HUES64 (cell line): ENCODE measurements around the gene NTRK1.

Experiments
- H3K27ac ChIP-seq: 2 replicates; pipeline ENCODE4 v1.7.0; 2013; ENCODE audit warnings: low read depth, low read length, inconsistent platforms
- H3K27me3 ChIP-seq: 2 replicates; pipeline ENCODE4 v1.6.1; 2013; ENCODE audit warnings: mild to moderate bottlenecking, low read length; ENCODE audit not compliant: insufficient read depth
- H3K36me3 ChIP-seq: 2 replicates; pipeline ENCODE4 v1.6.1; 2013; ENCODE audit warnings: mild to moderate bottlenecking, low read length; ENCODE audit not compliant: insufficient read depth
- H3K4me1 ChIP-seq: 2 replicates; pipeline ENCODE4 v1.6.1; 2013; ENCODE audit warnings: mild to moderate bottlenecking, low read length, moderate library complexity; ENCODE audit not compliant: insufficient read depth
- H3K4me3 ChIP-seq: 2 replicates; pipeline ENCODE4 v1.5.1; 2013; ENCODE audit warnings: mild to moderate bottlenecking, low read length, moderate library complexity
- H3K9ac ChIP-seq: 2 replicates; pipeline ENCODE4 v1.6.1; 2013; ENCODE audit warnings: mild to moderate bottlenecking, low read depth, low read length
- H3K9me3 ChIP-seq: 2 replicates; pipeline ENCODE4 v1.6.1; 2013; ENCODE audit warnings: low read depth, low read length; ENCODE audit not compliant: insufficient read depth
- WGBS: fragments of 150-250, 120-280 bp; methylation state at CpG from one replicate; pipeline ENCODE4 v1.1.7; 2013; ENCODE audit warnings: missing lambda C conversion rate; 5-methylcytosine and 5-hydroxymethylcytosine counted together

NTRK1 gene

DNA sequence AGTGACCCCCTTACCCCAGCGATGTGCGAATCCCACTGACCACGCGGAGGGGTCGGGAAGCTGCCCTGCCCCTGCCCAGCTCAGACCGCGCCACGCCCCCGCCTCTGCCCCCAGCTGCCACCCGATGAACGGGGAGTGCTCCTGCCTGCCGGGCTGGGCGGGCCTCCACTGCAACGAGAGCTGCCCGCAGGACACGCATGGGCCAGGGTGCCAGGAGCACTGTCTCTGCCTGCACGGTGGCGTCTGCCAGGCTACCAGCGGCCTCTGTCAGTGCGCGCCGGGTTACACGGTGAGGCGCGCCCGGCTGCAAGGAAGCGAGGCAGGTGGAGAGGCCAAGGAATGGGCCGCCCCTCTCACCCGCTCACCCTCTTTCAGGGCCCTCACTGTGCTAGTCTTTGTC lies 47.9 kb downstream of the NTRK1 start:
- Histone ChIP-seq H3K36me3 (no peaks in the 10 kb centered on the region), H3K9ac (no peak overlapping the region), H3K9me3 (no peaks in the 10 kb centered on the region), H3K4me1 (peaks cover 4% of the 10 kb centered on the region; the same call in 1 of the 2 replicates), H3K4me3 (no peak overlapping the region), H3K27me3 (no peaks in the 10 kb centered on the region), H3K27ac (no peak overlapping the region)
- WGBS: 92% methylated on average over 29 of the region's 29 CpGs

DNA sequence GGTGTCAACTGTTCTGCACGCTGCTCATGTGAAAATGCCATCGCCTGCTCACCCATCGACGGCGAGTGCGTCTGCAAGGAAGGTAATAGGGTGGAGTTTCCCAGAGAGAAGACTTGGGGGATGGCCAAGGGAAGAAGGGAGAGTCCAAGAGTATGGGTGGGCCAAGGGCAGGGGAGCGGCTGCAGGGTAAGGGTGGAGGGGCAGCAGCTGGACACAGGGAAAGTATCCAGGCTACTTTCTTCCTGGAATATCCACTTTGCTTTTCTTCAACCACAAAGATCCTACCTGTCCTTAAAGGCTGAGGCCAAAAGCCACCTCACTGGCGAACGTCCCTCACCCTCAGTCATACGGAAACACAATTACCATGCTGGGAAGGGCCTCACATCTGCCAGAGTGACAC lies 48.3 kb downstream of the NTRK1 start:
- Histone ChIP-seq H3K4me1 (peaks cover 4% of the 10 kb centered on the region; the same call in 1 of the 2 replicates), H3K9me3 (no peaks in the 10 kb centered on the region), H3K27ac (no peak overlapping the region), H3K4me3 (no peak overlapping the region), H3K27me3 (no peaks in the 10 kb centered on the region), H3K9ac (no peak overlapping the region), H3K36me3 (no peaks in the 10 kb centered on the region)
- WGBS: 89% methylated on average over 10 of the region's 10 CpGs

DNA sequence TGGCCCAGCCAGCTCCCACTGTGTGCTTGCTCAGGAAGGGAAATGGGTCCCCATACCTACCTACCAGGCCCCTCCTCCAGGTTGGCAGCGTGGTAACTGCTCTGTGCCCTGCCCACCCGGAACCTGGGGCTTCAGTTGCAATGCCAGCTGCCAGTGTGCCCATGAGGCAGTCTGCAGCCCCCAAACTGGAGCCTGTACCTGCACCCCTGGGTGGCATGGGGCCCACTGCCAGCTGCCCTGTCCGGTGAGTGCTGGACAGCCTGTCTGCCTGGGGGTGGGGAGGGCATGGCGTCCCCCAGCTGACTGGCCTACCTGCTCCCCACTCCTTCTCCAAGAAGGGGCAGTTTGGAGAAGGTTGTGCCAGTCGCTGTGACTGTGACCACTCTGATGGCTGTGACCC lies 49.0 kb downstream of the NTRK1 start:
- Histone ChIP-seq H3K9me3 (no peaks in the 10 kb centered on the region), H3K4me1 (peaks cover 4% of the 10 kb centered on the region; the same call in 1 of the 2 replicates), H3K27ac (no peak overlapping the region), H3K27me3 (no peaks in the 10 kb centered on the region), H3K4me3 (no peak overlapping the region), H3K9ac (no peak overlapping the region), H3K36me3 (no peaks in the 10 kb centered on the region)
- WGBS: 76% methylated on average over 5 of the region's 5 CpGs

DNA sequence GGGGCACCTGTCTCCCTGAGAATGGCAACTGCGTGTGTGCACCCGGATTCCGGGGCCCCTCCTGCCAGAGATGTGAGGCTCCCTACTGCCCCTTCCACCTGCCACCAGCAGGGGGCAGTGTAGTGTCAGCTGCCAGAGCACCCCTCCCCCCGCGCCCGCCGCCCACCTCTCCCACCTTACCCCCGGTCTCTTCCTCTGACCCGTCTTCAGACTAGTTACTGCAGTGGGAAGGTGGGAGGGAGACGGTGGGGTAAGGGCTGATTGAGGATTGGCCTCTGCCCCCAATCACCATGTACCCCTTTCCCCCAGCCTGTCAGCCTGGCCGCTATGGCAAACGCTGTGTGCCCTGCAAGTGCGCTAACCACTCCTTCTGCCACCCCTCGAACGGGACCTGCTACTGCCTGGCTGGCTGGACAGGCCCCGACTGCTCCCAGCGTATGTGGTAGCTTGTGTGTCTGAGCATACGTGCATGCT lies 49.7 kb downstream of the NTRK1 start:
- no peak overlapping the region for H3K27ac ChIP-seq
- peak overlapping the region; percentile 36 for H3K4me3 ChIP-seq
- H3K4me1 ChIP-seq: peaks cover 4% of the 10 kb centered on the region; the same call in 1 of the 2 replicates
- WGBS: 38% methylated on average over 11 of the region's 18 CpGs
- no peaks in the 10 kb centered on the region for H3K27me3 ChIP-seq
- no peaks in the 10 kb centered on the region for H3K36me3 ChIP-seq
- H3K9ac ChIP-seq: no peak overlapping the region
- H3K9me3 ChIP-seq: no peaks in the 10 kb centered on the region

DNA sequence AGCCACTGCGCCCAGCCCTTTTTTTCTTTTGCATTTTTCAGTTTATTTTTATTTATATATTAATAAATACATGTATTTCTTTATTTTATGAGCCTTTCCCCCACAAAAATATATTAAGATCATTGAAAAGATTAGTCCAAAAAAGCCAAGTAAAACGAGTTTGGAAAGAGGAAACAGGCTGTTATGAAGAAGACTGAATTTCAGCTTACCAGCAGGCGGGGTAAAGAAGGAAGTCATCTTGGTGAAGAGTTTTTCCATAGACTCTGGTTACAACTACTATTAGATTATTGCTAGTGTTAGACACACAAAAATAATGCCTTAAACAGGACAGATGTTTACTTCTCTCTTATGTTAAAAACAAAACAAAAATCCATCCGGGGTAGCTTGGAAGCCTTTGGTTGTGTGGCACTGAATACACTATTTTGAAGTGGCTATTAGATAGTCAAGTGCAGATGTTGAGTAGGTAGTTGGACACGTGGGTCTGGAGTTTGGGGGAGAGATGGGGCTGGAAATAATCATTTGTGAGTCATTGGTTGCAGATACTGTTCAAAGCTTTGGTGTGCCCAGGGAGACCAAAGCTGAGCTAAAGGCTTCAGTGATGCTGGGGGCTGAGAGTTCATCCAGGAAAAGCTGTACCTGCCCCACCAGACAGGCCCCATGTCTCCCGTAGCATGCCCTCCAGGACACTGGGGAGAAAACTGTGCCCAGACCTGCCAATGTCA lies 51.1 kb downstream of the NTRK1 start:
- 89% methylated on average over 6 of the region's 6 CpGs for WGBS
- H3K4me3 ChIP-seq: no peak overlapping the region
- H3K27me3 ChIP-seq: no peaks in the 10 kb centered on the region; the same call in 1 of the 2 replicates
- H3K9ac ChIP-seq: no peak overlapping the region
- H3K4me1 ChIP-seq: peaks cover 4% of the 10 kb centered on the region; the same call in 1 of the 2 replicates
- H3K9me3 ChIP-seq: no peaks in the 10 kb centered on the region
- H3K27ac ChIP-seq: no peak overlapping the region
- H3K36me3 ChIP-seq: no peaks in the 10 kb centered on the region

DNA sequence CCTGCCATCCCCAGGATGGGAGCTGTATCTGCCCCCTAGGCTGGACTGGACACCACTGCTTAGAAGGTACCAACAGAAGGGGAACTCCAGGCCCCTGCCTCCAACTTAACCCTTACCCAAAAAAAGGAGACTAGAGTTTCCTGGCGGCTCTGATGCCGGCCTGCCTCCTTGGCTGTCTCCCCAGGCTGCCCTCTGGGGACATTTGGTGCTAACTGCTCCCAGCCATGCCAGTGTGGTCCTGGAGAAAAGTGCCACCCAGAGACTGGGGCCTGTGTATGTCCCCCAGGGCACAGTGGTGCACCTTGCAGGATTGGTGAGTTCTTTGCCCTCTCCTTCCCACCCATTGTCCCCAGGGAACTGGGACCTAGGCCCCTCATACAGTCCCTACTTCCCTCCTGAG lies 51.6 kb downstream of the NTRK1 start:
- Histone ChIP-seq H3K27me3 (peaks cover 3% of the 10 kb centered on the region; the same call in 1 of the 2 replicates), H3K4me1 (peaks cover 4% of the 10 kb centered on the region; the same call in 1 of the 2 replicates), H3K9ac (no peak overlapping the region), H3K4me3 (no peak overlapping the region), H3K9me3 (no peaks in the 10 kb centered on the region), H3K27ac (no peak overlapping the region), H3K36me3 (no peaks in the 10 kb centered on the region)
- 84% methylated on average over 2 of the region's 2 CpGs for WGBS

DNA sequence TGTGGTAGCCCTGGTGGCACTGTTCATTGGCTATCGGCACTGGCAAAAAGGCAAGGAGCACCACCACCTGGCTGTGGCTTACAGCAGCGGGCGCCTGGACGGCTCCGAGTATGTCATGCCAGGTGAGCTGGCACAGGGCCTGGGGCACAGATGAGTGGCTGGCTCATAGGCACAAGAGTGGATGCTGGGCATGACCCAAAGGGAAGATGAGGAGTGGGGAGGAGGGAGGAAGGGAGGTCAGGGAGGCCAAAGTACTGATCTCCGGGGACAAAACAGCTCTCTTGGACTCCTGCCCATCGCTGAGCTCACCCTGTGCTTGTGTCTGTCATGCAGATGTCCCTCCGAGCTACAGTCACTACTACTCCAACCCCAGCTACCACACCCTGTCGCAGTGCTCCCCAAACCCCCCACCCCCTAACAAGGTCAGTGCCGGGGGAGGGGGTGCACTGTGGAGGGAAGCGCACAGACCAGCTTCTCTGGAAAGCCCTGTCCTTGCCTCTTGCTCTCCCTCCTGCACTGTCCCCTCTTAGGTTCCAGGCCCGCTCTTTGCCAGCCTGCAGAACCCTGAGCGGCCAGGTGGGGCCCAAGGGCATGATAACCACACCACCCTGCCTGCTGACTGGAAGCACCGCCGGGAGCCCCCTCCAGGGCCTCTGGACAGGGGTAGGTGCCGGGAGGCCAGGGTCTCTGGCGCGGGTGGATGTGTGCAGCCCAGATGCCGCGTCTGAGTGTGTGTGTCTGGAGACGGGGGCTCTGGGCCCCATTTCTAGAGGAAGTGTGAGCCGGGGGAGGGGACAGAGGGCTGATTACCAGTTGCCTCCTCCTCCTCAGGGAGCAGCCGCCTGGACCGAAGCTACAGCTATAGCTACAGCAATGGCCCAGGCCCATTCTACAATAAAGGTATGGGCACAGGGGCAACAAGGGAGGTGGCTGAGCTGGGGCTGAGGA lies 52.5 kb downstream of the NTRK1 start:
- H3K27ac ChIP-seq: no peak overlapping the region
- no peaks in the 10 kb centered on the region for H3K9me3 ChIP-seq
- H3K4me1 ChIP-seq: peaks cover 4% of the 10 kb centered on the region; the same call in 1 of the 2 replicates
- no peak overlapping the region for H3K4me3 ChIP-seq
- WGBS: 78% methylated on average over 24 of the region's 24 CpGs
- H3K9ac ChIP-seq: no peak overlapping the region
- no peaks in the 10 kb centered on the region for H3K36me3 ChIP-seq
- peaks cover 4% of the 10 kb centered on the region for H3K27me3 ChIP-seq

DNA sequence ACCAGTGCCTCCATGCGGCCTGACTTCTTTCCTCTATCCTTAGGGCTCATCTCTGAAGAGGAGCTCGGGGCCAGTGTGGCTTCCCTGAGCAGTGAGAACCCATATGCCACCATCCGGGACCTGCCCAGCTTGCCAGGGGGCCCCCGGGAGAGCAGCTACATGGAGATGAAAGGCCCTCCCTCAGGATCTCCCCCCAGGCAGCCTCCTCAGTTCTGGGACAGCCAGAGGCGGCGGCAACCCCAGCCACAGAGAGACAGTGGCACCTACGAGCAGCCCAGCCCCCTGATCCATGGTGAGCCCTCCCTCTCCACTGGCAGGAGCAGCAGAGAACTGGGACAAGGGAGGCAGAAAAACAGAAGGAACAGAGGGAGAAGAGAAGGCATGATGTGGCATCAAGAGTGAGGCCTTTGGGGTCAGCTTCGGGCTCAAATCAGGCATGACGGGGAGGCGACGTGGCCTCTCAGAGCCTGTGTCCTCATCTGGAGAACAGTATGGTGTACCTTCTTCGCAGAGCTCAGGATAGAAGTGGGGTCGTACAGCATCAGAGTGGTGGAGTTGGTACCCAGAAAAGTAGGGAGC lies 53.2 kb downstream of the NTRK1 start:
- Histone ChIP-seq H3K4me1 (peaks cover 4% of the 10 kb centered on the region; the same call in 1 of the 2 replicates), H3K9me3 (no peaks in the 10 kb centered on the region), H3K27me3 (peaks cover 10% of the 10 kb centered on the region), H3K9ac (no peak overlapping the region), H3K36me3 (no peaks in the 10 kb centered on the region), H3K4me3 (no peak overlapping the region), H3K27ac (no peak overlapping the region)
- WGBS: 83% methylated on average over 13 of the region's 13 CpGs

DNA sequence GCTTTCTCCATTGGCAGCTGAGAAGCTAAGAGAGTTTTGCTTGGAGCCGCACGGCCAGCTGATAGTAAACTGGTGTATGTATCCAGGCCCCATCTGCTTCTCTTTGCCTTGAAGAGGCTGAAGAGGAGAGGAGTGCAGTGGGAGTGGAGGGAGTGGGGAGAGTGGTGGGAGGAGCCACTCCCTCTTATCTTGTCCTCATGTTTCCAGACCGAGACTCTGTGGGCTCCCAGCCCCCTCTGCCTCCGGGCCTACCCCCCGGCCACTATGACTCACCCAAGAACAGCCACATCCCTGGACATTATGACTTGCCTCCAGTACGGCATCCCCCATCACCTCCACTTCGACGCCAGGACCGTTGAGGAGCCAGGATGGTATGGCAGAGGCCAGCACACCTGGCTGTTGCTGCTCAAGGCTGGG lies 53.8 kb downstream of the NTRK1 start:
- Histone ChIP-seq H3K4me3 (no peak overlapping the region), H3K4me1 (peaks cover 4% of the 10 kb centered on the region; the same call in 1 of the 2 replicates), H3K27me3 (peaks cover 15% of the 10 kb centered on the region), H3K36me3 (no peaks in the 10 kb centered on the region), H3K9me3 (no peaks in the 10 kb centered on the region), H3K9ac (no peak overlapping the region), H3K27ac (no peak overlapping the region)
- 89% methylated on average over 9 of the region's 9 CpGs for WGBS

DNA sequence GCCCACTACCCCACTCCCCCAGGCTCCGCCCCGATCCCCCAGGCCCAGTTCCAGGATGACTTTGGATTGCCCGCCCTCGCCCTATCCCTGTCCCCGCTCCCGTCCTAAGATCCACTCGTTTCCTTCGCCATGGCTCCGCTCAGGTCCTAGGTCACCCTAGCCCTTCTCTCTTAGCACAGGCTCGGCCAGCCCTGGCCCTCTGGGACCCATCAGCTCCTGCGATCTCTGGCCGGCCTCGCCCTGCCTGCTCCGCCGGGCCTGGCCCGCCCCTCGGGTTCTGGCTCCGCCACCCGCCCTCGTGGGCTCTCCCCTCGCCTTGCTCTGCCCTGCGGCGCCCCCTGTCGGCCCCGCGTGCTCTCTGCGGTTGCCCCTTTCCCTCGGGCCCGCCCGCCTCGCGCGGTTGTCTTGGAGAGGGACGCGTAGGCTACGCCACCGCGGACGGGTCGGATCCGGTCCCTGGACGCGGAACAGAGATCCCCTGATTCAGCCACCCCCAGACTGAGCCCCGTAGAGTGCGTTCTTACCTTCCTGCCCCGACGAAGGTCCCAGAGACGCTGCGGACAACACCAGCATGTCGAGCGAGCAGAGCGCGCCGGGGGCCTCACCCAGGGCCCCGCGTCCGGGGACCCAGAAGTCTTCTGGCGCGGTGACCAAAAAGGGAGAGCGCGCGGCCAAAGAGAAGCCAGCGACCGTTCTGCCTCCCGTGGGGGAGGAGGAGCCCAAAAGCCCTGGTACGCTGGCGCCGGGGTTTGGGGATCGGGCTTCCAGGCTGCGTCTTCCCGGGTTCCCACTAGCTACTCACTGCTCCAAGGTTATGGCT lies 59.8 kb downstream of the NTRK1 start, which contains the start of gene LRRC71:
LRRC71 (plus strand) TSS at position 400 of the 820 bp plus-strand sequence; CDS start at position 572, 172 bp downstream.
- Histone ChIP-seq H3K27me3 (peaks cover 75% of the 10 kb centered on the region), H3K36me3 (no peaks in the 10 kb centered on the region), H3K4me3 (peak within 1 kb of the TSS; percentile 56), H3K27ac (no peak within 1 kb of the TSS), H3K4me1 (peaks cover 3% of the 10 kb centered on the region; the same call in 1 of the 2 replicates), H3K9me3 (no peaks in the 10 kb centered on the region), H3K9ac (peak within 1 kb of the TSS; percentile 53)
- 3% methylated on average over 71 of the region's 71 CpGs for WGBS
